Measurements from ENCODE around the gene DDX39A. TPM values are rescaled to one million over a fixed set of nuclear protein-coding genes. Genes with fewer than 3 reads are reported as not detected.

The DDX39A gene
- total and polyA plus RNA-seq, 2 of the 8 experiments (the other 6 are each of a cell fraction or from before 2014, with no cell fraction given) = 139 TPM

DNA sequence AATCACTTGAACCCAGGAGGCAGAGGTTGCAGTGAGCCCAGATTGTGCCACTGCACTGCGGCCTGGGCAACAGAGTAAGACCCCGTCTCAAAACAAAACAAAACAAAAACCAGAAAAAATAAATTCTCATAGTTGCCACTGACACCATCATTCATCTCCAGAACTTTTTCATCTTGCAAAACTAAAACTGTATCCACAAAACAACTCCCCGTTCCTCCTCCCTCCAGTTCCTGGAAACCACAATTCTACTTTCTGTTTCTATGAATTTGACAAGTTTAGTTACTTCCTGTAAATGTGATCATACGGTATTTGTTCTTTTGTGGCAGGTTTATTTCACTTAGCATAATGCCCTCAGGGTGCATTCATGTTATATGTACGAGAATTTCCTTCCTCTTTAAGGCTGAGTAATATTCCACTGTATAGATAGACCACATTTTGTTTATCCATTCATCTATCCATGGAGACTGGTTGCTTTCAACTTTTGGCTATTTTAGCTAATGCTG is 51.1 kb downstream of the DDX39A start:
- CTCF ChIA-PET (ENCODE audit: partially characterized antibody) = no interaction called here
- no peaks in the 10 kb centered on the region for H3K36me3 ChIP-seq (ENCODE audit: control insufficient read depth in 2 of 4, insufficient read depth in 4 of 4, low read length in 3 of 4)
- H3K4me2 ChIP-seq (ENCODE audit: insufficient read depth in 1 of 2, low read depth in 2 of 2, low read length in 2 of 2) = no peak overlapping the region
- H3K27me3 ChIP-seq (replicated peaks in 1 of 4; ENCODE audit: control insufficient read depth in 3 of 4, extremely low read depth in 1 of 4, insufficient read depth in 3 of 4, low read length in 3 of 4) = no peaks in the 10 kb centered on the region
- no peak overlapping the region for H2BK12ac ChIP-seq (ENCODE audit: low read depth, low read length)
- no peak for FAIRE-seq
- H2AK5ac ChIP-seq (ENCODE audit: low read depth, low read length) = no peak overlapping the region
- H3K14ac ChIP-seq (ENCODE audit: insufficient read length) = no peak overlapping the region
- no peaks in the 10 kb centered on the region for H3K79me2 ChIP-seq (ENCODE audit: control insufficient read depth in 1 of 2, insufficient read depth in 2 of 2, low read length in 2 of 2)
- WGBS, 2 experiments (ENCODE audit: extremely low coverage in 1 of 2, insufficient coverage in 1 of 2, insufficient read length in 1 of 2, insufficient replicate concordance in 2 of 2, low coverage in 1 of 2, low lambda C conversion rate in 2 of 2, missing lambda C conversion rate in 1 of 2) = 85 to 100% methylated on average over 1 to 5 of the region's 5 CpGs
- no peaks in the 10 kb centered on the region for H3K23me2 ChIP-seq (ENCODE audit: low read depth, low read length)
- H3K79me1 ChIP-seq (ENCODE audit: low read depth, low read length) = no peaks in the 10 kb centered on the region
- H3K18ac ChIP-seq (ENCODE audit: extremely low read depth, low read length) = no peak overlapping the region
- no peak overlapping the region for H4K8ac ChIP-seq (ENCODE audit: extremely low read depth, insufficient read depth, low read length)
- H3K23ac ChIP-seq (ENCODE audit: insufficient read length) = no peak overlapping the region
- H2BK20ac ChIP-seq (ENCODE audit: low read length) = no peak overlapping the region
- H3K9me3 ChIP-seq (ENCODE audit: insufficient read depth in 2 of 2, low read depth in 1 of 2, low read length in 1 of 2) = no peaks in the 10 kb centered on the region
- no peak overlapping the region for H2AFZ ChIP-seq (ENCODE audit: low read length)
- no peak overlapping the region for H3K4ac ChIP-seq (replicated peaks; ENCODE audit: insufficient read length, low read depth, low read length)
- no peak overlapping the region for H2BK5ac ChIP-seq (ENCODE audit: low read depth, low read length)
- no peak overlapping the region for H3K27ac ChIP-seq (ENCODE audit: low read depth, low read length)
- H3K9ac ChIP-seq (replicated peaks in 1 of 4; ENCODE audit: extremely low read depth in 1 of 4, low read depth in 3 of 4, low read length in 3 of 4) = no peak overlapping the region
- H3K56ac ChIP-seq (replicated peaks; ENCODE audit: insufficient read length, low read depth, low read length) = no peak overlapping the region
- no peak overlapping the region for H4K5ac ChIP-seq (ENCODE audit: insufficient read length, low read depth, low read length)
- POLR2A ChIA-PET (ENCODE audit: partially characterized antibody) = no interaction called here
- H3K4me1 ChIP-seq (replicated peaks in 1 of 4; ENCODE audit: control insufficient read depth in 3 of 4, insufficient read depth in 4 of 4, low read length in 3 of 4) = peaks cover 0 to 6% (median 2%) of the 10 kb centered on the region in 4 experiments; a peak in 4 of 7 replicates
- no peak overlapping the region for H2BK120ac ChIP-seq (replicated peaks; ENCODE audit: low read depth, low read length)
- H4K91ac ChIP-seq (replicated peaks; ENCODE audit: insufficient read length, low read length) = no peak overlapping the region
- H3K4me3 ChIP-seq (ENCODE audit: extremely low read depth in 1 of 4, insufficient read depth in 2 of 4, low read depth in 3 of 4, low read length in 4 of 4) = no peak overlapping the region
- H2BK15ac ChIP-seq (ENCODE audit: low read length) = no peak overlapping the region
- no peak for TF ChIP-seq CBX8 (IDR thresholded peaks at IDR 0.05; ENCODE audit: borderline replicate concordance, low read depth, low read length)
- no peak for TF ChIP-seq PHF8 (conservative IDR thresholded peaks at IDR 0.05; ENCODE audit: low read depth, low read length)
- TF ChIP-seq SUZ12 (IDR thresholded peaks at IDR 0.05; ENCODE audit: low read length) = no peak
- no peak for TF ChIP-seq EGR1 (IDR thresholded peaks at IDR 0.05; ENCODE audit: borderline replicate concordance, low read depth, low read length)
- TF ChIP-seq POU5F1 (IDR thresholded peaks at IDR 0.05; ENCODE audit: low read depth, low read length) = no peak
- TF ChIP-seq EP300 (IDR thresholded peaks at IDR 0.05; ENCODE audit: borderline replicate concordance in 1 of 2, low read depth in 2 of 2, low read length in 2 of 2) = no peak
- TF ChIP-seq KDM1A (IDR thresholded peaks at IDR 0.05; ENCODE audit: borderline replicate concordance, low read length) = no peak
- TF ChIP-seq CEBPB (IDR thresholded peaks at IDR 0.05; ENCODE audit: low read depth, low read length) = no peak
- TF ChIP-seq JUND (IDR thresholded peaks at IDR 0.05; ENCODE audit: low read length) = no peak
- no peak for TF ChIP-seq TAF1 (IDR thresholded peaks at IDR 0.05; ENCODE audit: low read depth, low read length)
- TF ChIP-seq, protein P1, sequence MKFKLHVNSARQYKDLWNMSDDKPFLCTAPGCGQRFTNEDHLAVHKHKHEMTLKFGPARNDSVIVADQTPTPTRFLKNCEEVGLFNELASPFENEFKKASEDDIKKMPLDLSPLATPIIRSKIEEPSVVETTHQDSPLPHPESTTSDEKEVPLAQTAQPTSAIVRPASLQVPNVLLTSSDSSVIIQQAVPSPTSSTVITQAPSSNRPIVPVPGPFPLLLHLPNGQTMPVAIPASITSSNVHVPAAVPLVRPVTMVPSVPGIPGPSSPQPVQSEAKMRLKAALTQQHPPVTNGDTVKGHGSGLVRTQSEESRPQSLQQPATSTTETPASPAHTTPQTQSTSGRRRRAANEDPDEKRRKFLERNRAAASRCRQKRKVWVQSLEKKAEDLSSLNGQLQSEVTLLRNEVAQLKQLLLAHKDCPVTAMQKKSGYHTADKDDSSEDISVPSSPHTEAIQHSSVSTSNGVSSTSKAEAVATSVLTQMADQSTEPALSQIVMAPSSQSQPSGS (IDR thresholded peaks at IDR 0.05; ENCODE audit: low read length) = no peak
- DNase-seq (ENCODE audit: low read depth in 1 of 2, low spot score in 2 of 2) = no peak
- no peaks in the 10 kb centered on the region for H4K20me1 ChIP-seq (replicated peaks in 1 of 2; ENCODE audit: control insufficient read depth in 1 of 2, insufficient read depth in 2 of 2, low read length in 2 of 2)

Data from H1 (cell line).